Subcutaneous abdominal adipose tissue (tissue), 5 donors: ENCODE measurements around the gene EXOC7.
"Not testable (repeated sequence)": the region's sequence is repeated elsewhere in the genome, so short reads cannot be mapped to it uniquely, and the experiment has no call there.

ENCODE experiments used
- H3K27ac ChIP-seq: one replicate; pipeline ENCODE4 v1.7.0; 2013; ENCODE audit warnings: low read depth, mild to moderate bottlenecking, inconsistent platforms, low read length, moderate library complexity
- H3K27me3 ChIP-seq, 5 donors: one replicate each; pipeline ENCODE4 v1.7.0; 2013; ENCODE audit warnings: low read length in 5 of 5, inconsistent platforms in 1 of 5; ENCODE audit not compliant: control insufficient read depth in 5 of 5, insufficient read depth in 4 of 5
- H3K36me3 ChIP-seq, 5 donors: one replicate each; pipeline ENCODE4 v1.7.0; 2013; ENCODE audit warnings: low read length in 5 of 5; ENCODE audit not compliant: control insufficient read depth in 5 of 5, insufficient read depth in 5 of 5
- H3K4me1 ChIP-seq, 5 donors: one replicate each; pipeline ENCODE4 v1.7.0; 2013; ENCODE audit warnings: low read length in 5 of 5, mild to moderate bottlenecking in 3 of 5, moderate library complexity in 1 of 5; ENCODE audit not compliant: control insufficient read depth in 5 of 5, insufficient read depth in 5 of 5
- H3K4me3 ChIP-seq, 5 donors: one replicate each; pipeline ENCODE4 v1.7.0; 2013; ENCODE audit warnings: low read length in 5 of 5, low read depth in 1 of 5
- H3K9ac ChIP-seq, 5 donors: one replicate each; pipeline ENCODE4 v1.7.0; 2013; ENCODE audit warnings: low read length in 5 of 5, mild to moderate bottlenecking in 4 of 5, moderate library complexity in 3 of 5
- H3K9me3 ChIP-seq, 5 donors: one replicate each; pipeline ENCODE4 v1.7.0; 2013; ENCODE audit warnings: low read length in 5 of 5; ENCODE audit not compliant: control insufficient read depth in 5 of 5
- donor health status: healthy.
- donor health status: healthy.
- donor health status: healthy.
- donor health status: healthy.
- donor health status: healthy.

The EXOC7 gene

GRCh38 chr17:76076146-76076764 lies 27.3 kb downstream of the EXOC7 start:
- Histone ChIP-seq H3K27me3 (peaks cover 51 to 67% (median 61%) of the 10 kb centered on the region in 5 donors), H3K4me3 (peak overlapping the region in 1 of 5 donors; percentile 38), H3K27ac (no peak overlapping the region), H3K9ac (no peak overlapping the region), H3K4me1 (peaks cover 0 to 56% (median 48%) of the 10 kb centered on the region in 5 donors), H3K36me3 (no peaks in the 10 kb centered on the region), H3K9me3 (no peaks in the 10 kb centered on the region)

GRCh38 chr17:76075364-76076145 lies 28.0 kb downstream of the EXOC7 start:
- Histone ChIP-seq H3K36me3 (no peaks in the 10 kb centered on the region), H3K4me3 (peak overlapping the region in 1 of 5 donors; percentile 38), H3K9me3 (no peaks in the 10 kb centered on the region), H3K27ac (no peak overlapping the region), H3K4me1 (peaks cover 0 to 63% (median 55%) of the 10 kb centered on the region in 5 donors), H3K27me3 (peaks cover 51 to 67% (median 59%) of the 10 kb centered on the region in 5 donors), H3K9ac (no peak overlapping the region)

- H3K9me3 ChIP-seq, result no peaks in the 10 kb centered on the region
- peaks cover 0 to 60% (median 59%) of the 10 kb centered on the region in 5 donors for H3K4me1 ChIP-seq
- peaks cover 50 to 62% (median 55%) of the 10 kb centered on the region in 5 donors for H3K27me3 ChIP-seq
- H3K9ac ChIP-seq, result no peak within 1 kb of the TSS
- no peaks in the 10 kb centered on the region for H3K36me3 ChIP-seq
- no peak within 1 kb of the TSS for H3K27ac ChIP-seq
- peak within 1 kb of the TSS in 1 of 5 donors; percentile 38 for H3K4me3 ChIP-seq
Measured at GRCh38 chr17:76074390-76075363, 28.9 kb downstream of the EXOC7 start, which contains the start of gene GALR2. TSS of gene GALR2 (plus strand) at chr17:76074781. CDS start at chr17:76074884, 103 bp downstream.

- Histone ChIP-seq H3K27ac (peak within 1 kb of the TSS; percentile 70), H3K27me3 (peaks cover 33 to 39% (median 38%) of the 10 kb centered on the region in 5 donors), H3K36me3 (peaks cover 0 to 13% (median 10%) of the 10 kb centered on the region in 5 donors), H3K9ac (peak within 1 kb of the TSS; percentile 94 to 100 (median 96)), H3K4me3 (peak within 1 kb of the TSS; percentile 72 to 98 (median 88)), H3K9me3 (no peaks in the 10 kb centered on the region), H3K4me1 (peaks cover 0 to 59% (median 57%) of the 10 kb centered on the region in 5 donors)
Measured at GRCh38 chr17:76072148-76072858, 31.3 kb downstream of the EXOC7 start, which contains the start of gene SRP68. TSS of gene SRP68 (minus strand) at chr17:76072517. CDS start at chr17:76072491, 26 bp downstream.

DNA sequence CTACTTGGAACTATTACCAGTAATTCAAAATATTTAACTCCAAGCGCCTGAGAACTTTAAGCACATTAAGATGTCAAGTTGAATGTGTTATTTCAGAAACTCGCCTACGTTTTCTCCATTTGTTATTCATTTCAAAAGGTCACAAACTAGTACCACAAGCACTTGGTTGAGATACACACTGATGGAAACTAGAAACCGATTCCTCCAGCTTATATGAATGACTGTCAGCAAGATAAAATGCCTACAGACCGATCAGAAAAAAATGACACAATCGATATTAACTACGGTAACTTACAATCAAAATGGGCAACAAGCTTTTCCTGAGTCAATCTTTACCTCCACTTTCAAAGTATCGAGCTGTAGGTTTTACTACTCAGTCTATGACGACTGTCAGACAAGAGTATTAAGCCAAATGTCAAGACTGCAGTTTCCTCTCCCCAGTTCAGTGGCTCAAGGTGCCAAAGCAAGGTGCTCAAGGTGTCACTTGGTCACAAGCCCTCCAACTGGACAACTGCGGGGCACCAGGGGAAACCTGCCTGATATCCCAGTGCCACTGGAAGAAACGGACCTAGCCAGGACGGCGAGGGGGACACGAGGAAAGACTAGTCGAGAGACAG lies 31.9 kb downstream of the EXOC7 start:
- peaks cover 3 to 19% (median 14%) of the 10 kb centered on the region in 5 donors for H3K36me3 ChIP-seq
- peak overlapping the region; percentile 91 to 100 (median 96) for H3K9ac ChIP-seq
- no peaks in the 10 kb centered on the region for H3K9me3 ChIP-seq
- peak overlapping the region; percentile 70 for H3K27ac ChIP-seq
- H3K4me3 ChIP-seq, result peak overlapping the region; percentile 72 to 98 (median 88)
- peaks cover 26 to 32% (median 32%) of the 10 kb centered on the region in 5 donors for H3K27me3 ChIP-seq
- H3K4me1 ChIP-seq, result peaks cover 0 to 53% (median 51%) of the 10 kb centered on the region in 5 donors

- H3K9me3 ChIP-seq, result no peaks in the 10 kb centered on the region
- no peak overlapping the region for H3K4me3 ChIP-seq
- H3K27ac ChIP-seq, result no peak overlapping the region
- H3K27me3 ChIP-seq, result no peaks in the 10 kb centered on the region
- H3K36me3 ChIP-seq, result peaks cover 26 to 71% (median 60%) of the 10 kb centered on the region in 5 donors
- H3K4me1 ChIP-seq, result peaks cover 0 to 6% (median 6%) of the 10 kb centered on the region in 5 donors
- no peak overlapping the region for H3K9ac ChIP-seq
Measured at GRCh38 chr17:76065775-76066174, 37.8 kb downstream of the EXOC7 start.

- Histone ChIP-seq H3K4me1 (no peaks in the 10 kb centered on the region), H3K27ac (no peak overlapping the region), H3K9ac (no peak overlapping the region), H3K9me3 (no peaks in the 10 kb centered on the region), H3K36me3 (peaks cover 33 to 88% (median 73%) of the 10 kb centered on the region in 5 donors), H3K4me3 (no peak overlapping the region), H3K27me3 (no peaks in the 10 kb centered on the region)
Measured at GRCh38 chr17:76063875-76064546, 39.6 kb downstream of the EXOC7 start.

GRCh38 chr17:76058264-76058663 lies 45.3 kb downstream of the EXOC7 start:
- peaks cover 36 to 90% (median 74%) of the 10 kb centered on the region in 5 donors for H3K36me3 ChIP-seq
- H3K27me3 ChIP-seq, H3K9ac ChIP-seq, H3K27ac ChIP-seq, H3K4me3 ChIP-seq, H3K9me3 ChIP-seq, H3K4me1 ChIP-seq: not testable (repeated sequence)
